ENCODE measurements around the gene FBXO44.

Gene FBXO44

GRCh38 chr1:11661103-11661502 is 6.4 kb downstream of the FBXO44 start:
- Histone ChIP-seq H3K27me3 (ENCODE audit: control insufficient read depth, insufficient read depth, low read length) (peaks cover 7% of the 10 kb centered on the region; the same call in 1 of the 2 replicates), H3K4me3 (ENCODE audit: low read depth, low read length) (no peak overlapping the region), H3K9ac (ENCODE audit: low read length) (no peak overlapping the region), H3K36me3 (ENCODE audit: control insufficient read depth, insufficient read depth, low read length) (peaks cover 38% of the 10 kb centered on the region), H3K9me3 (ENCODE audit: control insufficient read depth, insufficient read depth, low read depth, low read length) (no peaks in the 10 kb centered on the region), H3K27ac (ENCODE audit: low read depth, low read length) (no peak overlapping the region), H3K4me1 (ENCODE audit: control insufficient read depth, insufficient read depth, low read length) (no peaks in the 10 kb centered on the region)

DNA sequence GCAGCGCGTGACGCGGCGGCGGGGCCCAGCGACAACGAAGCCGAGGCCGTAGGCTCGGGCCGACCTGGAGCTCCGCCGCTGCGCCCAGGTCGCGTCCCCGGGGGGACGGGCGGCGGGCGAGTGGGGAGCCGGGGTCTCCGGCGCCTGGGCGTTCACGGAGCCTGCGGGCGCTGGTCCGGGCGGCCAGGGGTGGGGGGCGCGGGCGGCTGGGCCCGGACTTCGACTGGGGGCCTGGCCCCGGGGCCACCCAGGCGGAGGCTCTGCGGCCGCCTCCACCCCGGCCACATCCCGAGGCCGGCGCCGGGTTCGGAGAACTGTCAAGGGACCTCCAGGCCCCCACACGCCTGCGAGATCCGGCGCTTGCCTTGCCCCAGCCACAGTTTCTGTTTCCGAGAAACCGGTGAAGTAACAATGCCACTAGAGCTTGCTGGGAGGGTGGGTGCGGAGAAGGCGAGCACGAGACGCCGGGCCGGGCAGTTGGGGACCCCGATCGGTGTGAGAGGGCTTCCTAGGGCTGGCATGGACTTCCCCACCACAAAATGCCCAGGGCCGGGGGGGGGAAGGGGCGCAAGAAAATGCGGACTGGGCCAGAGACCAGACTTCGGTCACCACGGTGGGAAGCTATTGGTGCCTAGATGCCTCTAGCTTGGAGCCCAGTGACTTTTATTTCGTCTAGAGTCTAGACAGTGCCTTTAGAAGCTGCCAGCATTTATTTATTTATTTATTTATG is 9.8 kb downstream of the FBXO44 start:
- peaks cover 7% of the 10 kb centered on the region; the same call in 1 of the 2 replicates for H3K27me3 ChIP-seq (ENCODE audit: control insufficient read depth, insufficient read depth, low read length)
- H3K4me3 ChIP-seq (ENCODE audit: low read depth, low read length) = peak overlapping the region; percentile 67
- no peaks in the 10 kb centered on the region for H3K4me1 ChIP-seq (ENCODE audit: control insufficient read depth, insufficient read depth, low read length)
- H3K9me3 ChIP-seq (ENCODE audit: control insufficient read depth, insufficient read depth, low read depth, low read length) = no peaks in the 10 kb centered on the region
- H3K27ac ChIP-seq (ENCODE audit: low read depth, low read length) = peak overlapping the region; percentile 66; the same call in 1 of the 2 replicates
- peaks cover 38% of the 10 kb centered on the region for H3K36me3 ChIP-seq (ENCODE audit: control insufficient read depth, insufficient read depth, low read length)
- peak overlapping the region; percentile 81 for H3K9ac ChIP-seq (ENCODE audit: low read length)

- Histone ChIP-seq H3K27me3 (ENCODE audit: control insufficient read depth, insufficient read depth, low read length) (peaks cover 3% of the 10 kb centered on the region; the same call in 1 of the 2 replicates), H3K27ac (ENCODE audit: low read depth, low read length) (no peak overlapping the region), H3K9ac (ENCODE audit: low read length) (no peak overlapping the region), H3K4me1 (ENCODE audit: control insufficient read depth, insufficient read depth, low read length) (no peaks in the 10 kb centered on the region), H3K9me3 (ENCODE audit: control insufficient read depth, insufficient read depth, low read depth, low read length) (no peaks in the 10 kb centered on the region), H3K36me3 (ENCODE audit: control insufficient read depth, insufficient read depth, low read length) (peaks cover 53% of the 10 kb centered on the region), H3K4me3 (ENCODE audit: low read depth, low read length) (no peak overlapping the region)
Observed at GRCh38 chr1:11668516-11668915, 13.8 kb downstream of the FBXO44 start.

GRCh38 chr1:11670747-11671146 is 16.1 kb downstream of the FBXO44 start:
- Histone ChIP-seq H3K27me3 (ENCODE audit: control insufficient read depth, insufficient read depth, low read length) (no peaks in the 10 kb centered on the region), H3K36me3 (ENCODE audit: control insufficient read depth, insufficient read depth, low read length) (peaks cover 73% of the 10 kb centered on the region), H3K9ac (ENCODE audit: low read length) (no peak overlapping the region), H3K9me3 (ENCODE audit: control insufficient read depth, insufficient read depth, low read depth, low read length) (no peaks in the 10 kb centered on the region), H3K4me1 (ENCODE audit: control insufficient read depth, insufficient read depth, low read length) (no peaks in the 10 kb centered on the region), H3K27ac (ENCODE audit: low read depth, low read length) (no peak overlapping the region), H3K4me3 (ENCODE audit: low read depth, low read length) (no peak overlapping the region)

- H3K9ac ChIP-seq (ENCODE audit: low read length) = no peak overlapping the region
- H3K27me3 ChIP-seq (ENCODE audit: control insufficient read depth, insufficient read depth, low read length) = no peaks in the 10 kb centered on the region
- no peaks in the 10 kb centered on the region for H3K9me3 ChIP-seq (ENCODE audit: control insufficient read depth, insufficient read depth, low read depth, low read length)
- peaks cover 77% of the 10 kb centered on the region for H3K36me3 ChIP-seq (ENCODE audit: control insufficient read depth, insufficient read depth, low read length)
- H3K4me1 ChIP-seq (ENCODE audit: control insufficient read depth, insufficient read depth, low read length) = no peaks in the 10 kb centered on the region
- no peak overlapping the region for H3K27ac ChIP-seq (ENCODE audit: low read depth, low read length)
- H3K4me3 ChIP-seq (ENCODE audit: low read depth, low read length) = no peak overlapping the region
Observed at GRCh38 chr1:11671205-11671543, 16.5 kb downstream of the FBXO44 start.

DNA sequence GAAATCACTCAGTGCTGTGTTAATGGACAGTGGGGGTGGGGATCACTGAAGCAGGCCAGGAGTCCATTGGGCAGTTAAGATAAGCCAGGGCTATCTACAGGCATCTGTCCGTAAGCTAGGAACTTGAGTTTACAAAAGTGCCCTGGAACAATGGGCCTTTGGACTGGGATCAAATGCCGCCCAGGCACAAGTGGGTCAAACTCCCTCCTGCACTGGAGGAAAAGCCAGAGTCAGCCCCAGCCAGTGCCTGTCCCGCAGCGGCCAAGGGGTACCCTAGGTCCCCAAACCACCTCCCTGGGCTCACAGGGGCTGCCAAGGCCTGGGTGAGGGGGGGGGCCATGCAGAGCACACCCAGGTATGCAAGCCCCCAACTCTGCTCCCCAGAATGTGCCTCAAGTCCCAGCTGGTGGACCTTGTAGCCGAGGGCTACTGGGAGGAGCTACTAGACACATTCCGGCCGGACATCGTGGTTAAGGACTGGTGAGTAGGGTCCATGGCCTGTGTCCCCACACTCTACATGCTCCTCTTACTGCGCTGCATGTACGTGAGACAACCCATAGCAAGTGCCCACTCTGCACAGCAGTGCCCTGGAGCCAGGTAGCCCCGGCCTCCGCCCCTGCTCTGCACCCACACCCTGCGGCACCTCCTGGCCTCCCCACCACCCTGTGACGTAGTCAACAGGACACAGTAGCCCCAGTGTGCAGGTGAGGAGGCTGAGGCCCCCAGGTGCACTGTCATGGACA is 17.0 kb downstream of the FBXO44 start:
- H3K36me3 ChIP-seq (ENCODE audit: control insufficient read depth, insufficient read depth, low read length) = peaks cover 83% of the 10 kb centered on the region
- H3K27me3 ChIP-seq (ENCODE audit: control insufficient read depth, insufficient read depth, low read length) = no peaks in the 10 kb centered on the region
- no peaks in the 10 kb centered on the region for H3K9me3 ChIP-seq (ENCODE audit: control insufficient read depth, insufficient read depth, low read depth, low read length)
- no peak overlapping the region for H3K9ac ChIP-seq (ENCODE audit: low read length)
- no peak overlapping the region for H3K4me3 ChIP-seq (ENCODE audit: low read depth, low read length)
- H3K27ac ChIP-seq (ENCODE audit: low read depth, low read length) = no peak overlapping the region
- no peaks in the 10 kb centered on the region for H3K4me1 ChIP-seq (ENCODE audit: control insufficient read depth, insufficient read depth, low read length)

GRCh38 chr1:11673089-11673769 is 18.6 kb downstream of the FBXO44 start:
- Histone ChIP-seq H3K9me3 (ENCODE audit: control insufficient read depth, insufficient read depth, low read depth, low read length) (no peaks in the 10 kb centered on the region), H3K9ac (ENCODE audit: low read length) (no peak overlapping the region), H3K36me3 (ENCODE audit: control insufficient read depth, insufficient read depth, low read length) (peaks cover 86% of the 10 kb centered on the region)

GRCh38 chr1:11674488-11674887 is 19.8 kb downstream of the FBXO44 start:
- peaks cover 87% of the 10 kb centered on the region for H3K36me3 ChIP-seq (ENCODE audit: control insufficient read depth, insufficient read depth, low read length)
- no peaks in the 10 kb centered on the region for H3K27me3 ChIP-seq (ENCODE audit: control insufficient read depth, insufficient read depth, low read length)
- no peak overlapping the region for H3K27ac ChIP-seq (ENCODE audit: low read depth, low read length)
- H3K9ac ChIP-seq (ENCODE audit: low read length) = no peak overlapping the region
- H3K4me3 ChIP-seq (ENCODE audit: low read depth, low read length) = no peak overlapping the region
- H3K4me1 ChIP-seq (ENCODE audit: control insufficient read depth, insufficient read depth, low read length) = peaks cover 4% of the 10 kb centered on the region
- H3K9me3 ChIP-seq (ENCODE audit: control insufficient read depth, insufficient read depth, low read depth, low read length) = no peaks in the 10 kb centered on the region

More at GRCh38 chr1:11673089-11673769, 18.6 kb downstream of the FBXO44 start:
- Histone ChIP-seq H3K4me1 (ENCODE audit: control insufficient read depth, insufficient read depth, low read length) (no peaks in the 10 kb centered on the region), H3K27me3 (ENCODE audit: control insufficient read depth, insufficient read depth, low read length) (no peaks in the 10 kb centered on the region), H3K27ac (ENCODE audit: low read depth, low read length) (no peak overlapping the region), H3K4me3 (ENCODE audit: low read depth, low read length) (no peak overlapping the region)

DNA sequence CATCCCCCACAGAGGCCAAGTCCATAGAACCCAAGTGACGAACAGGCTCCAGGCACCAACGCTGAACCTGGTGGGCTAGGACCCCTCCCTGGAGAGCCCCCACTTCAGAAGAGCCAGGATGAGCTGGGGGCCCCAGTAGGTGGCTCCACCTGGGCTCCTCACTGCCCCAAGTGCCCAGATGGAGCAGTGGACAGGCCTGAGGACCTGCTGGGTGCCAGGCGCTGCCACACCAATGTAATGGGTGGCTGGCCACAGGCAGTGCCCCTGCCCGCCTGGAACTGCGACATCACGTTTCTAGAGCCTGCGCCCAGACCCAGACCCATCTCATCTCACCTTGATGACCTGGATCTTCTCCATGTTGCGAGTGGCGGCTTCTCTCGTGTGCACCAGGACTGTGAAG is 20.6 kb downstream of the FBXO44 start:
- Histone ChIP-seq H3K9ac (ENCODE audit: low read length) (no peak overlapping the region), H3K36me3 (ENCODE audit: control insufficient read depth, insufficient read depth, low read length) (peaks cover 87% of the 10 kb centered on the region), H3K9me3 (ENCODE audit: control insufficient read depth, insufficient read depth, low read depth, low read length) (no peaks in the 10 kb centered on the region), H3K27me3 (ENCODE audit: control insufficient read depth, insufficient read depth, low read length) (no peaks in the 10 kb centered on the region), H3K4me1 (ENCODE audit: control insufficient read depth, insufficient read depth, low read length) (peaks cover 7% of the 10 kb centered on the region), H3K4me3 (ENCODE audit: low read depth, low read length) (no peak overlapping the region), H3K27ac (ENCODE audit: low read depth, low read length) (no peak overlapping the region)

DNA sequence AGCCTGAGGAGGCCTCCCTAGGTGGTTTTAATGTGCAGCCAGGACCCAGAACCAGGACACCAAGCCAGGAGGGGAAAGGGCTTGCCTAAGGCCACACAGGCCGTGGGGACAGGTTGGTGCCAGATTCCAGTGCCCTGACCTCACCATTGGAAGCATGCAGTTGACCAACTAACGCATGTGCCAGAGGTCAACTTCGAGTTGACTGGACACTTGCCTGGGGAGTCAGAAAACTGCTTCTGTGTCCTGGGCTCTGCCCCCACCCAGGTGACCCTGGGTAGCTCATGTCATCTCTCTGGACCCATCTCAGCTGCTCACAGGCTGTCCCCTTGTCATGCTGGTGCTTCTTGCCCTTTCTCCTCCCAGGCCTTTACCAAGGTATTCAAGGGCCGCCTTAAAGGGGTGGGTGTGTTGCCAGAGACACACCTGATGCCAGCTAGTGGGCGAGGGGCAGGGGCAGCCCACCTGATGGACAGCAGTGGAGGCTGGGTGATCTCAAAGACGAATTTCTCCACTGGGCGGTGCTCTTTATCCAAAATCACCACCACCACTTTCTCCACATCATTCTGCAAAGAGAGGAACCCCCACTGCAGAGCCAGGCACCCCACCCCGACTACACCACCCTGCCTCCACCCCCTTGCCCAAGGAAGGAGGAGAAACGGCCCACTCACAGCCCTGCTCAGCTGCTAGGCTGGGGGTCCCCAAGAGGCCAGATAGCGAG is 21.9 kb downstream of the FBXO44 start:
- H3K27me3 ChIP-seq (ENCODE audit: control insufficient read depth, insufficient read depth, low read length) = no peaks in the 10 kb centered on the region
- peaks cover 75% of the 10 kb centered on the region for H3K36me3 ChIP-seq (ENCODE audit: control insufficient read depth, insufficient read depth, low read length)
- no peak overlapping the region for H3K9ac ChIP-seq (ENCODE audit: low read length)
- H3K9me3 ChIP-seq (ENCODE audit: control insufficient read depth, insufficient read depth, low read depth, low read length) = no peaks in the 10 kb centered on the region
- no peak overlapping the region for H3K4me3 ChIP-seq (ENCODE audit: low read depth, low read length)
- H3K4me1 ChIP-seq (ENCODE audit: control insufficient read depth, insufficient read depth, low read length) = peaks cover 7% of the 10 kb centered on the region
- H3K27ac ChIP-seq (ENCODE audit: low read depth, low read length) = no peak overlapping the region
